GM12801 (cell line): ENCODE measurements around the gene HPN.

Source experiments
- TF ChIP-seq, protein P1 (sequence below): IDR thresholded peaks from one replicate; pipeline ENCODE4 v1.5.1; 2011; ENCODE audit warnings: control low read depth; ENCODE audit not compliant: insufficient read length; ENCODE audit errors: extremely low read depth

The HPN gene

DNA sequence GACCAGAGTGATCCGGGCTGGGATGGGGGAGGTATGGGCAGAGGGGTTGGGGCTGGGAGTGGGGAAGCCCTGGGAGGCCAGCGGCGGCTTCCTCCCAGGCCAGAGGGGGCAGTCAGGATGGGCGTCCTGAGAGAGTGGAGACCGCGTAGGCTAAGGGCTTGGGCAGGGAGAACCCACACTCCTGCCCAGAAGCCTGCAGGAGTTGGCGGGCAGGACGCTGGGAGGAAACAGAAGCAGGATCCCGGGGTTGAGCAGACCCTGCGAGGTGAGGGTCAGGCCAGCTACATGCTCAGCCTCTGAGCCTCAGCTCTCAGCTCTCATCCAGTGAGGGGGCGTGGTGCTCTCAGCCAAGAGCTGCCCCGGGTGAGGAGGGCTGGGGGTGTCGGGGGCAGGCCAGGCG, 19.1 kb upstream of the HPN start:
- TF ChIP-seq, protein P1, sequence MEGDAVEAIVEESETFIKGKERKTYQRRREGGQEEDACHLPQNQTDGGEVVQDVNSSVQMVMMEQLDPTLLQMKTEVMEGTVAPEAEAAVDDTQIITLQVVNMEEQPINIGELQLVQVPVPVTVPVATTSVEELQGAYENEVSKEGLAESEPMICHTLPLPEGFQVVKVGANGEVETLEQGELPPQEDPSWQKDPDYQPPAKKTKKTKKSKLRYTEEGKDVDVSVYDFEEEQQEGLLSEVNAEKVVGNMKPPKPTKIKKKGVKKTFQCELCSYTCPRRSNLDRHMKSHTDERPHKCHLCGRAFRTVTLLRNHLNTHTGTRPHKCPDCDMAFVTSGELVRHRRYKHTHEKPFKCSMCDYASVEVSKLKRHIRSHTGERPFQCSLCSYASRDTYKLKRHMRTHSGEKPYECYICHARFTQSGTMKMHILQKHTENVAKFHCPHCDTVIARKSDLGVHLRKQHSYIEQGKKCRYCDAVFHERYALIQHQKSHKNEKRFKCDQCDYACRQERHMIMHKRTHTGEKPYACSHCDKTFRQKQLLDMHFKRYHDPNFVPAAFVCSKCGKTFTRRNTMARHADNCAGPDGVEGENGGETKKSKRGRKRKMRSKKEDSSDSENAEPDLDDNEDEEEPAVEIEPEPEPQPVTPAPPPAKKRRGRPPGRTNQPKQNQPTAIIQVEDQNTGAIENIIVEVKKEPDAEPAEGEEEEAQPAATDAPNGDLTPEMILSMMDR: no peak

DNA sequence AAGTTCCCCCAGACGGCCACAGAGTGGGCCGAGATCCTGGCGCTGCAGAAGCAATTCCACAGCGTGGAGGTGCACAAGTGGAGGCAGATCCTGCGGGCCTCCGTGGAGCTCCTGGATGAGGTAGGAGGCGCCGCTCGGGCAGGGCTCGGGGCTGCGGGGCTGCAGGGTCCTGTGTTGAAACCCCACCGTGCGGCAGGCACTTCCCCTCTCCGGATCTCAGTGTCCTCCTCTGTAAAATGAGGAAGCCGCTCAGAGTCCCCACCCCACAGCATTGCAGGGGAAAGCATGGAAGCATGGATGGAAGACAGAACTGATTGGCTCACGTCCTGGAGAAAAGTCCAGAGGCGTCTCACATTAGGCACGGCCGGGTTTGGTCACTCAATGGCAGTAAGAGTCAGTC, 18.1 kb upstream of the HPN start:
- TF ChIP-seq, protein P1: no peak

DNA sequence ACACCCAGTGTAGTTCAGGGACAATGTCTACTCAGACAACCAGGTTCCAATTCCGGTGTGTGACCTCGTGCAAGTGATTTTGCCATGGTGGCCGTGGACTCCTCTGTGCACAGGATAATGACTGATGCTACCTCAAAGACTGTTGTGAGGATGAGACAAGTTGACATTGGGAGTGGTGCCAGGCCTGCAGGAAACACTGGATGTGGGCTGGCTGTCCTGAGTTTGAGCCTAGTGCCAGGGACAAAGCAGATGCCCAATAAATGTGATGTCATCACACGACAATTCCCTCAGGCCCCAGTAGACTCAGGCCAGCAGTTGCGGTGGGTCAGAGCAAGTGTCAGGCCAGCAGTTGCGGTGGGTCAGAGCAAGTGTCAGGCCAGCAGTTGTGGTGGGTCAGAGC, 17.4 kb upstream of the HPN start:
- TF ChIP-seq, protein P1: no peak

DNA sequence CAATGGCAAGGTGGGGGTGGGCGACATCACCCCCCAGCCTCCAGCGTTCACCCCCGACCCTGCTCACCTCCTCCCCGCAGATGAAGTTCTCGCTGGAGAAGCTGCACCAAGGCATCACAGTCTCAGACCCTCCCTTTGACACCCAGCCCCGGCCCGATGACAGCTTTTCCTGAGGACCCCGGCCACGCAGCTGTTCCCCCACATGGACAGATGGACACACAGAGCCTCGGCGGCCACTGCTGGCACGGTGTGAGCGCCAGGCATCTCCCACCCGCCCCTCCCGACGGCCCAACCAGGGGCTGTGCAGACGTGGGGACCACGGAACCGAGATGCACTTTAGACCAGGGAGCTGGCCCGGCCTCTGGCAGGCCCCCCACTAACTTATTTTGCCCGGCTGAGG, 15.6 kb upstream of the HPN start:
- TF ChIP-seq, protein P1: no peak

DNA sequence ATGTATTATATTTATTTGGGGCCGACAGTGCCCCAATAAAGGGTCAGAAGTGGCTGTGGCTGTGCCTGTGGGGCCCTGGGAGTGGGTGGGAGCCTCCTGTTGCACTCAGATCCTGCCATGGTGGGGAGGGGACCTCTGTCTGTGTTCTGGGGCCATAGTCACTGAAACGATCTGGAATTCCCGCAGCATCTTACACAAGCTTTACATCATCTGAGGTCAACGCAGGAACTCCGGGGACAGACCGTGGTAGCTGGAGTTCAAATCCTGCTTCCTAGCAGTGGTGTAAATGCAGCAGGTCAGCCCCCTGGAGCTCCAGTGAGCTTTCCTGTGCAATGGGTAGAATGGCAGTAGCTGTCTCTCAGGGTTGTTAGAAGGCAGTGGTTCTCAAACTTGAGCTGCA, 15.1 kb upstream of the HPN start:
- TF ChIP-seq, protein P1: no peak

DNA sequence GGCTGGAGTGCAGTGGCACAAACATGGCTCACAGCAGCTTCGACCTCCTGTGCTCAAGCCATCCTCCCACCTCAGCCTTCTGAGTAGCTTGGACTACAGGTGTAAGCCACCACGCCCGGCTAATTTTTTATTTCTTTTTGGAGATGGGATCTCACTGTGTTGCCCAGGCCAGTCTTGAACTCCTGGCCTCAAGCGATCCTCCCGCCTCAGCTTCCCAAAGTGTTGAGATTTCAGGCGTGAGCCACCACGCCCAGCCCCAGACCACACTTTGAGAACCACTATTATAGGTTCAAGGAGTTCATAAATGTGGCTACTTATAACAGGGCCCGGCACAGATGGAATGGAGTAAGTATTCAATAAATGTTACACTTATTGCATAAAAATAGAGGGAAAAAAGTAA, 14.5 kb upstream of the HPN start:
- TF ChIP-seq, protein P1: no peak

DNA sequence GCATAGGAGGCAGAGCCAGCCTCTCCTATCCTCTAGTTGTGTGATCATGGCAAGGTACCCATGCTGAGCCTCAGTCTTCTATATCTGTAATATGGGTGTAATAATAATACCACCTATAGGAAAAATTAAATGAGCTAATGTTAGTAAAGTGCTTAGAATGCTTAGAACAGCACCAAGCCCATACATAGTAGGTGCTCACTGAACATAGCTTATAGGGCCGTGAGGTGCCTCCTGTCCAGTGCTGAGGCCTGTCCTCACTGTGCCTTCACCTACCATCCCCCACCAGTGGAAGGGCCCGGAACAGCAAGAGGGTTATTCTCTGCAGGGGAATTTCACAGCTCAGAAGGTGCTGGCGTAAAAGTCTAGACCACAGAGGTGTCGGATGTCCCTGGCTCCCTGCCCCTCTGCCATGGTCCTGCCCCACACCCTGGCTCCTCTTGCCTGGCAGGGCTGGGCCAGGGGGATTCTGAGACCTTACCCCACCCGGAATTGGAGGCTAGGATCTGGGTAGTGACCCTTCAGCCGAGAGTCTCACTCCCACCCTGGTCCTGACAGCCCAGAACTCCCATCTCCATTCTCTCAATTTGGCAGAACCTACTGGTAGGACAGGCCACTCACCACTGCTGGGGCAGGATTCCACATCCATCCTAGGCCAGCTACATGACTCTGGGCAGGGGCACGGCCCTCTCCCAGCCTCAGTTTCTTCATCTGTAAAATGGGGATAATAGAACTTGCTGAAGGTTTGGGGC, 13.5 kb upstream of the HPN start:
- TF ChIP-seq, protein P1: no peak

DNA sequence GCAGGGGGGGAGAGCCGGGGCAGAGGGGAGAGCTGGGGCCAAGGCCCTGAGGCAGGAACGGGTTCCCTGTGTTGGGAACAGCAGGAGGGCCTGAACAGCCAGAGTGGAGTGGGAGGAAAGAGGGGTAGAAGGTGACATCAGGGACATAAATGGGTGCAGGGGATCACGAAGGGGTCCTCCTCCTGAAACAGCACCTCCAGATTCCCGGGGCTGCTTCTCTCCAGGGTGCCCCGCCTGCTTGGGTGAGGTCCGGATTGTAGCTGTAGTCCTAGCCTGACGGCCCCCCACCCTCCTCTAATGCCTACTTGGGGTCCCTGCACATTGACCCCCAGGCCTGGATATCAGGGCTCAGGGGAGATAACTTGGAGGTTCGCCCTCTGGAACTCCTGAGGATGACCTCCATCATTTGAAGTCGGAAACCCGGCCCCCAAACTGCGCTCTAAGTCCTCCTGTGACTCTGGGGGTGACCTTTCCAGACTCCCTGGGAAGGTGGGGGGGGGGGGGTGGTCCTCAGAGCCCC, 11.7 kb upstream of the HPN start:
- TF ChIP-seq, protein P1: no peak
